NCI-H1048 (cell line): ENCODE measurements around the gene MSI2.

ENCODE experiments used
- DNase-seq: peaks from one replicate; lab custom pipeline; 2025; lab: John Stamatoyannopoulos, UW

Gene MSI2

DNA sequence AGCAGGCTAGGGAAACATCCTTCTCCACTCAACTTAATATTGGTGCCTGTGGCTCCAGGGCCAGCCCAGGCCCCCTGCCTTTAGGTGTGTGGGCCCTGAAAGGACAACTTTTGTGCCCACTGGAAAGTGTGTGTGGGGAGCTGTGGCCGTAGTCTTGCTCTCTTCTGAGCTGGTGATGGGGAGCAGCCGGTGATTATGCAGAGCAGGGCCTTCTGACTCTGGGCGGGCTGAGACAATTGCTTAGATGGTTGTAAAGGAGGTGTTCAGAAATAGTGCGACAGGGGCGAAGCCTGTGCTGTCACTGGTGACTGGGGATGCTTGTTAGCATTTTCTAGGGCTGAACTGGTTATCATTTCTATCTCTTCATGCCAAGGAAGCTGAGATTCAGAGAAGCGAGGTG is 62.6 kb downstream of the MSI2 start:
- DNase-seq: no peak

DNA sequence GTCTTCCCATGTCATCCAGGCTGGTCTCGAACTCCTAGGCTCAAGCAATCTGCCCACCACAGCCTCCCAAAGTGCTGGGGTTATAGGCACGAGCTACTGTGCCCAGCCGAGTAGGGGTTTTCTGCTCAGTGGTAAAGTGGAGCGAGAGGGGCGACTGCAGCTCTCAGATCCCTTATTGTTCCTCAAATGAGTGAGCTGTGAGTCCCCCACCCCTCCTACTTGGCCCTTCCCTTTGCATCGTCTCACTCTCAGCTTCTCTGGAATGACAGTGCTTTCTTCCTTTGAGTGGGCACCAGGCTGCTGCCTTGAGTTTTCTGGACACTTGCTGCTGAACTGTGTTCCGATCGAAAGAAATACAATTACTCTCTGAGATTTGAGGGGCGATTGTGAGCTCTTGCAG is 63.5 kb downstream of the MSI2 start:
- DNase-seq: no peak

DNA sequence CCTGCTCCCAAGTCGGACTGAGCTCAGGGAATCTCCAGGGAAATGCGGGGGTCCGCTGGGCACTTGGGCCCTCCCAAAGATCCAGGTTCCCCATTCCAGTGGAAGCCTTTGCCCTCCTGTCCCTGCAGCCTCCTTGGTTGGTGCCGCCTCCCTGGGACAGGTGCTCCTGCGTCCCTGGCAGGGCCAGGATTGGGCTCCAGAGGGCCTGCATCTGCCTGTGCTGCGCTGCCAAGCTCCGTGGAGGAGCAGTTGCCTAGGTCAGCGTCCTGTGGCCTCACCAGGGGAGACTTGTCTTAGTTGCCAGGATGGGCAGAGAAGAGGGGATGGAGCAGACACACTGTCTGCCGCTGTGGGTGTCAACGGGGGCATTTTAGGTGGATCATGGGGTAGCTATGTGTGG is 67.1 kb downstream of the MSI2 start:
- DNase-seq: no peak

DNA sequence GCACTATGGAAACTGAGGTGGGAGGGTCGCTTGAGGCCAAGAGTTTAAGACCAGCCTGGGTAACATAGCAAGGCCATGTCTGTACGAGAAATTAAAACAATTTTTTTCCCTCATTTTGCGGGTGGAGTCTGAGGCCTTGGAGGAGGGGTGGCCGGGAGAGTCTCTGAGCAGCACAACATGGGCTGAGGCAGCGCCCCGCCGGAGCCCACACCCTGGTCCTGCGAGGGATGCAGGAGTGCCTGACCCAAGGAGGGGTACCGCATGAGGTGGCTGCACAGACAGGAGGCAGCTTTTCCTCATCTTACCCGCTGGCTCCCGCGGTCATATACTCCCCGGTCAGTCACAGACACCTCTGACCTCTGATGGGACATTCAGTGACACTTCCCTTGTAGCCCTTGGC is 67.7 kb downstream of the MSI2 start:
- no peak for DNase-seq

DNA sequence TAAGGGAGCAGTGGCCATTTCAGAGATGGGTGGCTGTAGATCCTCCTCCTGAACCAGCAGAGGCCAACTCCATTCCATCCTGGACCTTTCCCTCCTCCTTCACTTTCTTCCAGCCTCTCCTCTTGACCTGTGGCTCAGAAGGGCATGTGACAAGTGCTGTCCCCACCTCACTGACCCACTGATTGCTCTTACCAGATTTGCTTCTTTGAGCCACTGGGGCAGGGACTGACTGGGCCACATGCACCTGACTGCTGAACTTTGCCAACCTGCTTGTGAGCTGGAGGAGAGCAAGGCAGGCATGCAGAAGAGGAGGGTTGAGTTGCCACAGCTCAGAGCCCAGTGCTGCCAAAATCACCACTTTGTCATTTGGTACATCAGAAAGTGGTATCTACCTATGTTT is 68.3 kb downstream of the MSI2 start:
- no peak for DNase-seq

DNA sequence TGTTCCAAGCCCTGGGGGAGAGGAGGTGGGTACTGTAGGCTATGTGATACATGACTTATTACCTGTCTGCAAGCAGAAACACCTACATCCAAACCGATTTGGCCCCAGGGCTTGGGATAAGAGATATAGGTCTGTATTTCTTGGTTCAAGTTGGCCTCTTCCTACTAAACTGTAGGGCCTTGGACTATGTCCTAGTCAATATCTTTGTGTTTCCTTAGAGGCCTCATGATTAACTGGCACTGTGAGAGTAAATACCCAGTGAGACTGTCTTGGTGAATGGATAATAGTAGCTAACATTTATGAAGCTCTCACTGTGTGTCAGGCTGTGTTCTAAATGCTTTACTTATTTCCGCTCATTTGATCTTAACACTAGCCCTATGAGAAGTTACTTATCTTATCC is 70.0 kb downstream of the MSI2 start:
- DNase-seq: no peak

DNA sequence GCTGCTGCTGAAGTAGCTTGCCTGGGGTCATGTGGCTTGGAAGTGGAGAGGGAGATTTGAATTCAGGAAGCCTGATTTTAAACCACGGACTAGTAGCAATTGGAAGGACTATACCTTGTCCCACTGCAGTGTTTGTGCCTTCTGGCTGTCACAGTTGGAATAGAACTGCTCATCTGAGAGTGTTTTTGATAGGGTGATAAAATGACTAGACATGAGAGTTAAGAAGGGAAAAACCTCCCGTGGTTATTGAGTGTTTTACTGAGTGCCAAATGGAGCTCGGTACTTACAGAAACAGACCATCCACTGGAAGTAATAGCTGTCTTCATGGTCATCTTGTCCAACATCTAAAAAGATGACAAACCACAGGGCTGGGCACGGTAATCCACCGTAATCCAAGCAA is 70.4 kb downstream of the MSI2 start:
- DNase-seq: no peak

DNA sequence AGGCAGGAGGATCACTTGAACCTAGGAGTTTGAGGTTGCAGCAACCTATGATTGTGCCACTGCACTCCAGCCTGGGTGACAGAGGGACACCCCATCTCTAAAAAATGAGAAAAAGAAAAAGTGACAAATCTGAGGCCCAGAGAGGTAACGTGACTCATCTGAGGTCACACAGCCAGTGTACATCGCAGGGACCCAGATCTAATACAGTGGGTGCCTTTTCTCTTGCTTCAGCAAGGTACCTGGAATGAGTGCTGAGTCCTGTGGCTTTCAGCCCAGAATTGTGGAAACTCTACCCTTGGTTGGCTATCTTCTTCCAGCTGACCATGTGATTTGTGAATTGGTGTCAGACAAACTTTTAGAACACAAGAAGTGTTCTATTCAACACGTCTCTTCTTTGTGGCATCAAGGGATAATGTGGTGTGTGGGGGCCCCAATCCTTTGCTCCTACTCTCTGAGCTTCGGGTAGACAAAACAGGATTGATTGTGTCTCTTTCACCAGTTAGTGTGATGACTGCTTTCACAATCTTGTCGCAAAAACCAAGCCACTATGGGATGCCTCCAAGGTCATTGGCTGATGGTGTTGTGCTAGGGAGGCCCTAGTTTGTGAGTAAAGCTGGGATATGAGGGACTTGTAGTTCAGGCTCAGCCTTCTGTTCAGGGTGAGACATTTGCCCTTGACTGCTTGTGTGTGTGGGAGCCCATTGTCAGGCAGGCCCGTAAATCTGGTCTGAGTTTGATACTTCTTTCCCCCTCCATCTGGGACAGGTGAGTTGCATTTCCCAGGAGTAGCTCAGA is 71.0 kb downstream of the MSI2 start:
- DNase-seq: no peak

DNA sequence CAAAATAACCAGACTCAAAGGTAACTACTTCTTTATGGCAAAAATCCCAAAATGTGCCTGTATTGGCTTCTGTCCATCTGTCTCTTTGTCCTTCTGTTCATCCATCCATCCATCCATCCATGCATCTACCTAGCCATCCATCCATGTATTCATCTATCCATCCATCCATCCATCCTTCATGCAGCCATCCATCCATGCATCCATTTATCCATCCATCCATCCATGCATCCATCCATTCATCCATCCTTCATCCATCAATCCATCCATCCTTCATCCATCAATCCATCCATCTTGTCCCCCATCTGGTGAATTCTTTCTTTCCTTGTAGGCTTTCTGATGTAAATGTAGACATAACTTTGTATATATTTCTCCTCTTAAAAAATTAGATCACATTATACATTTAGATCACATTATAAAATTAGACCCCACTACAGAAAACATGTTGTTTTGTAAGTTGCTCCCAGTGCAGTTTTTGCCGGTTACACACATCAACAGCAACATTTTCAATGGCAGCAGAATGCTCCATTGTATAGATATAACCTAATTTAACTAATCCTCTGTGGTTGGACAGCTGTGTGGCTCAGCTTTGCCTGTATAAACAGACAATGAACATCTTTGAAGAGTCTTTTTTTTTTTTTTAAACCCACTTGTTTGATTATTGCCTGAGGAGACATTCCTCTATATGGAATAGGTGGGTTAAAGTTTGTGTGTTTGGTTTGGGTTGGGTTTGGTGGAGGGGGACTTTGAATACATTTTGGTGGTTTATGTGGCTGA is 72.0 kb downstream of the MSI2 start:
- DNase-seq: peak; percentile 82

DNA sequence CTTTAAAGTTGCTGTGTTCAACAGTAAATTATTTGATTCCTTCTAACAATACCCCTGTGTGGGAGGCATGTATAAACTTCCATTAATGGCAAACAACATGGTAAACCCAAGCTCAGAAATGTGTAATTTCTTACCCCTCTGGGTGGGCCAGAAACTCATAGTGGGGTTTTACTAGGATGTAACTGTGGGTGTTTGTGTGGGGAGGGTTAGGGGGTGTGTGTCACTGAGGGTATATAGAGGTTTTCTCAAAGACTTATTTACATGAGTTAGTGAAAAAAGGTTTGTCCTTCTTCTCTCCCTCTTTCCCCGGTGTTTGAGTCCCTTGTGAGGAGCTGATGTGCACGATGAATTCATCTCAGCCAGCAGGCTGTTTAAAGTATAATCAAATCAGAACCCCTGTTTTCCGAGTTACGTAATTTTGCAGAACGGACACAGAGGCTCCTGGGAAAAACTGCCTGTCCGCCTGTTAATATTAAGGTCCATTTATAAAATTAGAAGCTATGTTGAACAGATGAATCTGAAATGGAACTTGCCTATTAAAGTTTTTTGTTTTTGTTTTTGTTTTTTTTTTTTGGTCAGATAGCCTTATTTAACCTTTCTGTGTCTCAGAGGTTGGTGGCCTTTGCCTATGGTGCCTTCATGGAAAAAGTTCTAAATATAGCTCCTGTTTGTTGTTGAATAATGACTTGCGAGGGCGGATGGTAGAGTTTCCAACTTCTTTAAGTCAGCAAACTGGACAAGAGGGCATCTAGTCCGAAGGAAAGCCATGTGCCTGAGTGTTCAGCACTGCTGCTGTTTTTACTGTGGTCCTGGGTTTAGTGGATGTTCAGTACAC is 73.3 kb downstream of the MSI2 start:
- DNase-seq: no peak

DNA sequence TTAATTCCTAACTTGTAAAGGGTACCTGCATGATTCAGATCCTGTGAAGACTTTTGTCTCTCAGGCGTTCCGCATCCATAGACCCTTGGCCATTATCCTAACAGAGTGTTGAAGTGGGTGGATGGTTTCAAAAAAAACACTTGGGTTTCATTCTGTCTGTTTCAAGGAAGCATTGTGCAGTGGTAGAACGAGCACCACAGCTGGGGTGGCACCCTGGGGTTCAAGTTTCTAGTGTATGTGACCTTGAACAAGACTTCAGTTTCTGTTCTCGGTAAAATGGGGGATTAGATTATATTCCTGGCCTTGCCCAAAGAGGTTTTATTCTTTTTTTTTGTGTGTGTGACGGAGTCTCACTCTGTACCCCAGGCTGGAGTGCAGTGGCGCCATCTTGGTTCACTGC is 74.3 kb downstream of the MSI2 start:
- DNase-seq: no peak

DNA sequence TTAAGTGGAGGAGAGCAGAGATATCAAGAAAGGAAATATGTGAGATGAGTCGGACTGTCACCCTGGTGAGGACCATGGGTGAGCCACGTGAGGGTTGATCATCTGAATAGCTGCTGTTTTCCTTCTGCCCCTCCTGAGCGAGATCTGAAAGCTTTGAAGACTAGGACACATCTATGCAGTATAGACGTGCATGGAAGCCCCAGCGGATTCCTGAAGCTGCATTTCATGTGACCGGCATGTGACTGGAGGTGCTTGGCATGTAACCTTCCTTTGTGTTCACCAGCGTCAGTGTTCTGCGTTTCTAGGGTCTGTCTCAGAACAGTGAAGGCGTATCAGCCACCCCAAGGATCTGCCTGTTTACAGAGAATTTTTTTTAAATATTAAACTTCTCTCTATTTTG is 75.1 kb downstream of the MSI2 start:
- no peak for DNase-seq

DNA sequence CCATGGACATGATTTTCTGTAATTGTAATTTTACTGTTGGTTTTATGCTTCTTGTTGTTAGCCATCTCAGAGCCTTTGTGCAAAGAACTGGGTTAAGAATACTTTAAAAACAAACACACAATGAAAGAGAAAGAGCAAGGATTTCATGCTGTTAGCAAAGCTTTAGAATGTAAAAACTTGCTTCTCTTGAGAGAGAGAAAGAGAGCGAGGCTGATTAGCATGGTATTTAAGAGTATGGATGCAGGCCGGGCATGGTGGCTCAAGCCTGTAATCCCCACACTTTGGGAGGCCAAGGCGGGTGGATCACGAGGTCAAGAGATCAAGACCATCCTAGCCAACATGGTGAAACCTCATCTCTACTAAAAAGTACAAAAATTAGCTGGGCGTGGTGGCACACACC is 76.2 kb downstream of the MSI2 start:
- DNase-seq: no peak

DNA sequence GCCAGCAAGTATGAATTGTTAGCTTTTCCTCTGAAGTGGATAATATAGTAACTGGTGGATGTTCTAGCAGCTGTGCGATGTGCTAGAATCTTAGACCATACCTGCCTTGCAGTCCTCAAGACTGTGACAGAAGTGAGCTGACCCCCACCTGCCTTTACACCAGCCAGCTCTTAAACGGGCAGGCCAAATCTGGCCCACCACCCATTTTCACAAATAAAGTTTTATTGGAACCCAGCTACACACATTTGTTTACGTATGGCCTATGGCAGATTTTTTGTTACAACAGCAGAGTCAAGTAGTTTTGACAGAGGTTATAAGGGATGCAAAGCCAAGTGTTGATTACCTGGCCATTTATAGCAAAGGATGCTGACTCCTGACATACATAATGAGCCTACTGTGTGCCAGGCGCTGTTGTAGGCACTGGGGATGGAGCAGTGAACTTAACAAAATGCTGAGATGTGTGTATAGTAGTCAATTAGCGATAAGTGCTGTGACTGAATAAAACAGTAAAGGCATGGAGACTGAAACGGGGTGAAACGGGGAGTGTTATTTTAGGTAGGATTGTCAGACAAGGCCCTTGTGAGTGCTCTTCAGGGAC is 79.0 kb downstream of the MSI2 start:
- no peak for DNase-seq

DNA sequence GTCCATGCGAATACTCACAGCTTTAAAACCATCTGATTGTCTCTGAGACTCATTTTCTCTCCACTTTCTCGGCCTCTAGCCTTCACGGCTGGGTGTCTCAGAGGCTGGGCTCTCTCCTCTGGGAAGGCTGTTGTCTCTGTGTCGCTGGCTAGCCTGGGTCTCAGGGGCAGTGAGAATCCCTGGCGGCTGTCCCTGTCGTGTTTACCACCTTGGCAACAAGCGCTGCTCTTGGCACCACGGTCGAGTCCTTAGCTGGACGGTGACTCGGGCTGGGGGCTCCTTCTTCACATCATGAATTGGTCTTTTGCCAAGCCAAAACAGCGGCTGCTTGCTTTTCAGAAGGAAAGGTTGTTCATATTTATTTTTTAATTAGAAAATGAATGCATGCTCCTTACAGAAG is 81.1 kb downstream of the MSI2 start:
- no peak for DNase-seq

DNA sequence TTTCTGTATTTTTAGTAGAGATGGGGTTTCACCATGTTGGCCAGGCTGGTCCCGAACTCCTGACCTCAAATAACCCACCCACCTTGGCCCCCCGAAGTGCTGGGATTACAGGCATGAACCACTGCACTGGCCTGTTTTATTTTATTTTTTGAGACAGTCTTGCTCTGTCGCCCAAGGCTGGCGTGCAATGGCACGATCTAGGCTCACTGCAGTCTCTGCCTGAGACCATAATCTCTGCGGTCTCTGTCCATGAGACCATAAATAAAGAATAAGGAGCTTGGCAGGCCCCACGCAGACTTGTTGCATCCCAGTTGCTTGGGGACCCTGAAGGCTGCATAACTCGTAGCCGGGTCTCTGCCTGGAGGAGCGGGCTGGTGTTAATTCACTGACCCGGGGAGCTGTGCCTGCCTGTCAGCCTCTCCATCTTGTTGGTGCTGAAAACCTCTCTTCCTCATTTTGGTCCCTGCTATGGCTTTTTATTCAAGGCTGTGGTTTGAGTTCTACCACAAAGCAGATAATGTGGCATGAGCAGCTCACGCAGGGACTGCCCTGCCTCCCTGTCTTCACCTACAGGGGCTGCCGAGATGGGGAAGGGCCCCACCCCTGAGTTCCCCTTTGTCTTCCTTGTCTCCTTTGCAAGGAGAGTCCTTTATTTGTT is 82.1 kb downstream of the MSI2 start:
- no peak for DNase-seq

DNA sequence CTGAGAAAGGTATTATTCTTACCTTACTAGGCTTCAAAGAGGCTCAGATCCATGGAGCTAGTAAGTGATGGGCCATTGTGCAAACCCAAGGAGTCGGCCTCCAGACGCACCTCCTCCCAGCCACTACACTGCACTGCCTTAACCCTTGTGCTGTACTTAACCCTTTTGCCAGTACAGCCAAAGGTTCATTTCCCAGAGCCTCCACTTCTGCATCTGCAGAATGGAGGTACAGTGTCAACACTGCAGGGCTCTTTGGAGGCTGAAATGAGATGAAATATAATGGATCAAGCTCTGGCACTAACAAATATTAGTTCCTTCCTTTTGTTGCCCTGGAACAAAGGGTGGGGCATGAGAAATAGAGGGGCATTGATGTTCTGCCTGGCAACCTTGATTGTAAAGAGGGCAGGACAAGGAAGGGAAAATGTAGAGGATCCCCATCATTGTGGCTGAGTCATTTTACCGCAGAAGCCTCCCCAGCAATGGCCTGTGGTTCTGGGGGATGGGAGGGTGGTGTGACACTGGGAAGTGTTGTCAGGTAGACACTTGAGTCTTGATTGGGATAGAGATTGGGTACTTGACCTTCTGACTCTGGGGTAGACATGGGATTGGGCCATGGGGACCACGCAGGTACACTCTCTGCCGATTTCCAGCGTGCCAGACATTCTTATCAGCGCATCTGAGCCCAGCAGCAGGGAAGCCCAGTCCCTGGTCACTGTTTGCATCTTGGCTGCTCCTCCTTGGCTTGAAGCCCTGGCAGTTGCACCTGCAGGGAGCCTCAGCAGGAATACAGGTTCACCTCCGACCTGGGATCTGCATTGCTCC is 84.0 kb downstream of the MSI2 start:
- no peak for DNase-seq

DNA sequence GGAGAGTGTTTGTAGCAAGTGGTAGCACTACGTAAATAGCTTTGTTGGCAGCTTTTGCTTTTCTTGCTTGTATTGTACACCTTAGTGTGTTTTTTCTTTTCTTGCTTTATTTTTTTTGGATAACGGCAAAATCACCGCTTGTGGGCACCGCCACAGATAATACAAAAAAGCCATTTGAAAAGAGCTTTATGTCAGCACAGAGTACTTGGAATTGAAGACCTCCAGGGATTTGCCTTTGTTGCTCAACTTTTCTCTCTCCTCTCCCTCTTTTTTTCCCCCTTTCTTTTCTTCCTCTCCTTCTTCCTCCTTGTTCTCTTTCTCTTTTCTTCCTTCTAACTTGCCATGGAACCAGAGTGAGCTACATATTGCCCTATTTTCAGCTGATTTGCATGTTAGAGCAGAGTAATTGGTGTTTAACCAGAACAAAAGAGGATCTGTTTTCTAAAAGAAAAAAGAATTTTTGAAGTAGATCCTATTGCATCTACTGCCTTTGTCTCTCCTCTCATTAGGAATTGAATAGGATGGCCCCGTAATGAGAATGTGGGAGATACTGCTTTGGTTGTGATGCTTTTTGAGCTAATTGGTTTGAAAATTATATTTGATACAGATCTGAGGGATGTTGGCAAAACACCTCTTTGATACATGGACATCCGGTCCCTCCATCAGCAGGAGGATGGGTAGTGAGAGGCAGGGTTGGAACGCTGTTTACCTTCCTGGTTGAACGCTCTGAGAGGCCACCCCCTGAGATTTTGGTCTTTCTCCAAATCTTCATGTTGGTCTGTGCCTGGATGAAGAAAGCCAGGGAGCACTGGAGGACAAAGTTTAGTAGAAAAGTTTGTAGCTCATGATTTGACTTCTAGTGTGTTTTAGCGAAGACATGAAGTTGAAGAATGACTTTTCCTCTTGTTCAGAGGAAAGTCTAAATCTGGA is 85.6 kb downstream of the MSI2 start:
- peak; percentile 57 for DNase-seq

DNA sequence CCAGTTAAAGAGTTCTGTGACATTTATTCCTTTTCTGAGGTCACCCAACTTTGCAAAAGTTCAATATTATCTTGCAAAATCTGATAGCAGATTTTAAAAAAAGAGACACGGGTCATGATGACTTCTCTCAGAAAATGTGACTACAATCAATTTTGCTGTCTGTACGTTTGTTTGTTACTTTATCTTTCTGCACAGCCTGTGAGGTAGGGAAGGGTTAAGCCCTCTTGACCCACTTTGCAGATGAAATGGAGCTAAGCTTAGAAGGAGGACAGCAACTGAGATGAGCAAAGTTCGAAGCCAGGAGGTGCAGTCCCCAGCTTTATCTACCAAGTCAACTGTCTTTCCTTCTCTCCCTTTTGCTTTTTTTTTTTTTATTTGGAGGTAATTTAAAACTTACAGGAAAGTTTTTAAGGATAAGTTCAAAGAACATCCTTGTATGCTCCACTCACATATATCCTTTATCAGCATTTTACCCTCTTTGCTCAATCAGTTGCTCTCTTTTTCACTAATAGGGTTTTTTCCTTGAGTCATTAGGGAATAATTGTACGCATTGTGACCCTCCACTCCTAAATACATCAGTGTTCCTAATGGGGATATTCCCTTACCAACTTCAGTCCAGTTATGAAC is 86.8 kb downstream of the MSI2 start:
- no peak for DNase-seq
